Prostate gland (tissue), 2 donors: ENCODE measurements around the gene ZFP3. TPM values are rescaled to one million over a fixed set of nuclear protein-coding genes. Genes with fewer than 3 reads are reported as not detected.
"Not testable (repeated sequence)": the region's sequence is repeated elsewhere in the genome, so short reads cannot be mapped to it uniquely, and the experiment has no call there.

ENCODE experiments used
- DNase-seq: peaks from one replicate; pipeline ENCODE4 v3.0.0-alpha.2; 2019; ENCODE audit warnings: low spot score
- H3K27ac ChIP-seq, 2 donors: fragments of 200-600 bp; sonication (generic); 2 replicates each; pipeline ENCODE4 v1.5.1; 2017 to 2019
- H3K27me3 ChIP-seq: fragments of 200-600 bp; sonication (generic); replicated peaks from 2 replicates; pipeline ENCODE4 v1.5.1; 2019; ENCODE audit not compliant: insufficient read depth
- H3K36me3 ChIP-seq, 2 donors: fragments of 200-600 bp; sonication (generic); 1 replicate in 1 of 2; 2 replicates in 1 of 2; pipeline versions ENCODE4 v1.5.1 to v1.8.1; 2017 to 2019
- H3K4me1 ChIP-seq: fragments of 200-600 bp; sonication (generic); replicated peaks from 2 replicates; pipeline ENCODE4 v1.5.1; 2019
- H3K4me3 ChIP-seq, 2 donors: fragments of 200-600 bp; sonication (generic); 2 replicates each; pipeline ENCODE4 v1.5.1; 2017 to 2019
- H3K9me3 ChIP-seq: fragments of 200-600 bp; sonication (generic); 2 replicates; pipeline ENCODE4 v1.5.1; 2017
- POLR2A ChIP-seq: fragments of 450-650 bp; IDR thresholded peaks from one replicate; pipeline ENCODE4 v1.6.1; 2016; ENCODE audit warnings: antibody characterized with exemption, mild to moderate bottlenecking
- POLR2AphosphoS5 ChIP-seq: sonication (generic); formaldehyde crosslinking; IDR thresholded peaks from one replicate; pipeline ENCODE4 v1.6.1; 2017; ENCODE audit warnings: antibody characterized with exemption
- WGBS: methylation state at CpG from one replicate; pipeline ENCODE4 v1.1.5; 2018; 5-methylcytosine and 5-hydroxymethylcytosine counted together
- intact Hi-C: fragments of 100-400 bp; cut with DNase I; formaldehyde crosslinking; loops from one replicate; pipeline ENCODE4 v1.14.2; 2022
- total RNA-seq, 2 donors: library from RNA; depleted of rRNA; stranded (reverse); fragments of >200 nt; gene quantifications; one replicate each; pipeline ENCODE4 v1.1.0, GENCODE V29; 2016
- TF ChIP-seq, protein P1 (sequence below), 4 experiments: fragments of 200-600 bp in 2 of 4; fragments of 450-650 bp in 2 of 4; sonication (generic) in 2 of 4; IDR thresholded peaks; 1 replicate in 3 of 4; 2 replicates in 1 of 4; pipeline ENCODE4 v1.5.1; 2016 to 2019; ENCODE audit warnings: antibody characterized with exemption in 4 of 4, mild to moderate bottlenecking in 2 of 4, moderate library complexity in 2 of 4

Gene ZFP3
- total RNA-seq, 2 donors from 2014 or later = 5.4 to 8.5 TPM

DNA sequence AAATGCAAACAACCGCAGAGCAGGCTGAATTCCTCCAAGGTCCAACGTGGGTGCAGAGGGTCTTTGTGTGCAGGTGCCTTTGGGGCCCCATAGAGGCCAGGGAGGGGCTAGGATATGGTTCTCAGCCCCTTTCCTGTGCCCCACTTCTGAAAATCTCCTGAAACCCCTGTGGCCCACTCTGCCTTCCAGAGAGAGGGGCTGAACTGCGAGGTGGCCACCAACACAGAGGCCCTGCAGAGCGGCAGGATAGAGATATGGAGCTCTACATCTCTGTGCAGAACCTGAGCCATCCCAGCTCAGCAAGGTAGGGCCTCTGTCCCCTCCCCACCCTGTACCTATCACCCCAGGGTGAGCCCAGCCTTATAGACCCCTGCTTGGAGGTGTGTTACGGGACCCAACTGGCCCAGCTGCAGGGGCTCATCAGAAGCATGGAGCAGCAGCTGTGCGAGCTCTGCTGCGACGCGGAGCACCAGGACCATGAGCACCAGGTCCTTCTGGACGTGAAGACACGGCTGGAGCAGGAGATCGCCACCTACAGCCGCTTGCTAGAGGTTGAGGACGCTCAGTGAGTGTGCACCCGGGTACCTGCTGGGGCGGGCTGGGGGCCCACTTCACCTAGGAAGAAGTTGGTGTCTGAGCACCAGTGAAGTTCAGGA, 43.0 kb downstream of the ZFP3 start:
- no peak overlapping the region for H3K4me3 ChIP-seq
- H3K9me3 ChIP-seq = no peaks in the 10 kb centered on the region
- H3K4me1 ChIP-seq = no peaks in the 10 kb centered on the region
- 88% methylated on average over 16 of the region's 16 CpGs for WGBS
- TF ChIP-seq POLR2AphosphoS5 (no peak), POLR2A (no peak)
- TF ChIP-seq, protein P1, sequence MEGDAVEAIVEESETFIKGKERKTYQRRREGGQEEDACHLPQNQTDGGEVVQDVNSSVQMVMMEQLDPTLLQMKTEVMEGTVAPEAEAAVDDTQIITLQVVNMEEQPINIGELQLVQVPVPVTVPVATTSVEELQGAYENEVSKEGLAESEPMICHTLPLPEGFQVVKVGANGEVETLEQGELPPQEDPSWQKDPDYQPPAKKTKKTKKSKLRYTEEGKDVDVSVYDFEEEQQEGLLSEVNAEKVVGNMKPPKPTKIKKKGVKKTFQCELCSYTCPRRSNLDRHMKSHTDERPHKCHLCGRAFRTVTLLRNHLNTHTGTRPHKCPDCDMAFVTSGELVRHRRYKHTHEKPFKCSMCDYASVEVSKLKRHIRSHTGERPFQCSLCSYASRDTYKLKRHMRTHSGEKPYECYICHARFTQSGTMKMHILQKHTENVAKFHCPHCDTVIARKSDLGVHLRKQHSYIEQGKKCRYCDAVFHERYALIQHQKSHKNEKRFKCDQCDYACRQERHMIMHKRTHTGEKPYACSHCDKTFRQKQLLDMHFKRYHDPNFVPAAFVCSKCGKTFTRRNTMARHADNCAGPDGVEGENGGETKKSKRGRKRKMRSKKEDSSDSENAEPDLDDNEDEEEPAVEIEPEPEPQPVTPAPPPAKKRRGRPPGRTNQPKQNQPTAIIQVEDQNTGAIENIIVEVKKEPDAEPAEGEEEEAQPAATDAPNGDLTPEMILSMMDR (IDR thresholded peaks at IDR 0.05) = no peak
- H3K27ac ChIP-seq = no peak overlapping the region
- H3K27me3 ChIP-seq = no peaks in the 10 kb centered on the region
- intact Hi-C loops = no loop called here
- H3K36me3 ChIP-seq = no peaks in the 10 kb centered on the region
- DNase-seq = no peak

DNA sequence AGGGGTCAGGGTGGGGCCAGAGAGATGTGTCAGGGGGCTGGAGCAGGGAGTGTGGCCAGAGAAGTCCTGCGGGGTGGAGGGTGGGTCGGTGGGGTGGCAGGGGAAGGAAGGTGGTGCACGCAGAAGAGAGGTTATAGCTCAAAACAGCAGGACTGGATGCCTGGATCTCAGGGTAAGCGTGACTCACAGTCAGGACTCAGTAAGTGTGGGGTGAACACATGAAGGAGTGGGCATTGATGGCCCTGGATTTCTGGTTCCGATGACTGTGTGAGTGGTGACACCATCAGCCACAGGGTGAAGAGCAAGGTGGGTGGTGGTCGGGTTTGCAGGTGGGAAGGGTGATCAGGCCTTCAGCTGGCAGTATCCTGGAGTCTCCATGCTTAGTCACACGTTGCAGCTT, 43.8 kb downstream of the ZFP3 start:
- H3K4me1 ChIP-seq, H3K36me3 ChIP-seq, H3K9me3 ChIP-seq, H3K27me3 ChIP-seq, intact Hi-C loops, DNase-seq: not testable (repeated sequence)
- peak overlapping the region; percentile 35 to 36 for H3K4me3 ChIP-seq
- peak overlapping the region in 1 of 2 donors; percentile 56 for H3K27ac ChIP-seq
- WGBS = 68% methylated on average over 7 of the region's 7 CpGs

DNA sequence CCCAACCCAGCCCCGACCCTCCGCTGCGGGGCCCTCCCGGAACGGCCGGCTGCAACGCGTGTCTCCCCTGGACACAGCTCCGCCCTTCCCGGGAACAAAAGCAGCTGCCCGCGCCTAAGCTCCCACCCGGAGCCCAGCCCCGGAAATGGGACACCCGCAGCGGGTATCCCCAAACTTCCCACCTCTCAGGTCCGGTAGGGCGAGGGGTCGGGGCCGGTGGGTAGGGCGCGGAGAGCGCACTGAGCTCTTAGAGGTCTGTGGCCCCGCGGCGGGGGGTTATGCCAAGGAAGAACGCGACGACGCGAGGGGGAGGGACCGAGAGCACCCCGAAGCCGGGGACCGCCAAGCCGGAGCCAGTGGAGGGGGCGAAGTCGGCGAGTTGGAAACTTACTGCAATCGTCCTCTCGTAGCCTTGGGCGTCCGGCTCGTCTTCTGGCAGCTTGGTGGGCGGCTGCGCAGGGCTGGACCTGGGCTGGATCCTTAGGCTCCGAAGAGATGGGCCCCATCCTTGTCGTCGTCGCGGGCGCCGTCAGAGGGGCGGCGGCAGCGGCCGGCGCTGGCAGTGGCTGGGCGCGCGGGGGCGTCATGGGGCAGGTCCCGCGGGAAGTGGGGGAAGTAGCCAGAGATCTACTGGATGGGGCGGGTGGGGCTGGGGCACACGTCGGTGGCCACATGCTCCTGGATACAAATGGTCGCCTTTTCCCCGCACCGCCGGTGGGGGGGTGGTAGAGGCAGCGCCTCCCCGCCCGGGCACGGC, 44.5 kb downstream of the ZFP3 start:
- H3K27me3 ChIP-seq = no peaks in the 10 kb centered on the region
- H3K4me1 ChIP-seq = no peaks in the 10 kb centered on the region
- H3K27ac ChIP-seq = peak overlapping the region in 1 of 2 donors; percentile 56
- TF ChIP-seq POLR2AphosphoS5 (no peak), POLR2A (no peak)
- TF ChIP-seq, protein P1 (IDR thresholded peaks at IDR 0.05) = no peak
- peak overlapping the region; percentile 35 to 36 for H3K4me3 ChIP-seq
- intact Hi-C loops = no loop called here
- 2% methylated on average over 74 of the region's 75 CpGs for WGBS
- DNase-seq = no peak
- no peaks in the 10 kb centered on the region for H3K9me3 ChIP-seq
- no peaks in the 10 kb centered on the region for H3K36me3 ChIP-seq

DNA sequence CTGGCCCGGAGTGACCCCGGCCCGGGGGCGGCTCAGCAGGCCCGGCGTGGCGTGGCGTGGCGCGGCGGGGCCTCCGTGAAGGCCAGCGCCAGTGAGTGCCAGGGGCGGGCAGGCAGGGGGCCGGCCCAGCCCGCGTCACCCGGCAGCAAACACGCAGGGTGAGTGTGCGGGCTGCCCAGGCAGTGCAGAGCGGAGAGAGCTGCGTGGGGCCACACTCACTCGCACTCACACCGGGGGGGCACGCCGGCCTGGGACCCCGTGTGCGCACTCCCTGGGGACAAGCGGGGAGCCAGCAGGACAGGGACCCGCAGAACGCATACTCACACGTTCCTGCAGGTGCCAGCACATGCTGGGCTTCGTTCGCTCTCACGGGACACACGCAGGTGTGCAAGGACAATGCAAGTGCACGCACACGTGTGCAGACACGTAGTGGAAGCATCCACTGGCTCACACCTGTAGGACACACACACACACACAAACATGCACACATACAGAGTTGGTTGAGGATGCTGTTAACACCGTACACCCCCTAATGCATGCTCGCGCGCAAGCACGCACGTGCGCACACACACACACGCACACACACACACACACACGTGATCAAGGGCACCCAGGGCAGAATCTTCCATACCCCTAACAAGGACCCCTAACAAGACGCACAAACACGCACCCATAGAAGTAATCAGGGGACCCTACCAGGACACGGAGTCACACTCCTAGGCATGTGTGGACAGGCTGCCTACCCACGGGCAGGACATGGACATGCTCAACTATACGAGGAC, 45.3 kb downstream of the ZFP3 start:
- no peaks in the 10 kb centered on the region for H3K27me3 ChIP-seq
- peak overlapping the region; percentile 35 to 36 for H3K4me3 ChIP-seq
- WGBS = 32% methylated on average over 37 of the region's 53 CpGs
- TF ChIP-seq POLR2AphosphoS5 (no peak), POLR2A (no peak)
- TF ChIP-seq, protein P1 (IDR thresholded peaks at IDR 0.05) = no peak
- H3K4me1 ChIP-seq = no peaks in the 10 kb centered on the region
- intact Hi-C loops = no loop called here
- no peak overlapping the region for H3K27ac ChIP-seq
- no peaks in the 10 kb centered on the region for H3K36me3 ChIP-seq
- no peaks in the 10 kb centered on the region for H3K9me3 ChIP-seq
- no peak for DNase-seq

DNA sequence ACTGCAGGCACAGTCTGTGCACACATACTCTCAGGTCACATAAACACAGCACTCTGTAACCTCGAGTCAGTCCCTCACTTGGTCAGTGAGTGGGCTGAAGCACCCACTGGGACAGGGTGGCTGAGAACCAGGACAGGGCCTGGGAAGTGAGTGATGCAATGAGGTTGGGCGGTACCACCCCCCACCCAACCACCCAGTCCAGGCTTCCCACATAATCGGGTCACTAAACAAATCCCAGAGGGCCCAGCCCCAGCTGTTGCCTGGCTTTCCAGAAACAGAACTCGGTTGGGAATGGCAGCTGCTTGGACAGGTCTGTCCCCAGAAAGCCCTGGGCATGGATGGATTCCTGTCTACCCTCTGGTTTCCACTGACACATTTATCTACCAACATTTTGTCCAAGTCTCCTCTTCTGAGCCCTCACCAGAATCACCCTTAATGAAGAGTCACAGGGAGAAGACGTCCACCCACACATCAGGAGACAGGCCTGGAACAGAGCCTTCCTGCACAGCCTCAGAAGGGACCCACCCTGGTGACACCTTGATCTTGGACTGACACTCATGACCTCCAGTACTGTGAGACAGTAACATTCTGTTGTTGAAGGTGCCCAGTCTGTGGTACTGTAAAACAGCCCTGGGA, 46.0 kb downstream of the ZFP3 start:
- not testable (repeated sequence) for H3K36me3 ChIP-seq, DNase-seq
- WGBS = 78% methylated on average over 5 of the region's 5 CpGs

DNA sequence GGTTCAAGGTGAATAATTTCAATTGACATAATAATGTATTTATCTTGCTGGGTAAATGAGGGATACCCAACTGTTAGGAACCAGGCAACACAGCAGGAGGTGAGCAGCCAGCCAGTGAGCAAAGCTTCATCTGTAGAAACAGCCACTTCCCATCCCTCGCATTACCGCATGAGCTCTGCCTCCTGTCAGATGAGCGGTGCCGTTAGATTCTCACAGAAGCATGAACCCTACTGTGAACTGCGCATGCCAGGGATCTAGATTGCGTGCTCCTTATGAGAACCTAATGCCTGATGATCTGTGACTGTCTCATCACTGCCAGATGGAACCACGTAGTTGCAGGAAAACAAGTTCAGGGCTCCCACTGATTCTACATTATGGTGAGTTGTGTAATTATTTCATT, 46.6 kb downstream of the ZFP3 start:
- H3K4me3 ChIP-seq, DNase-seq, H3K36me3 ChIP-seq, H3K27me3 ChIP-seq, H3K9me3 ChIP-seq, intact Hi-C loops, H3K4me1 ChIP-seq, H3K27ac ChIP-seq: not testable (repeated sequence)
- WGBS = 82% methylated on average over 7 of the region's 7 CpGs

More for the DNA sequence above, 46.0 kb downstream of the ZFP3 start:
- H3K27me3 ChIP-seq, intact Hi-C loops, H3K27ac ChIP-seq, H3K4me3 ChIP-seq, H3K4me1 ChIP-seq, H3K9me3 ChIP-seq: not testable (repeated sequence)
